ENCODE measurements around the gene ZSWIM6.

- no peak for TF ChIP-seq POLR2AphosphoS5 (IDR thresholded peaks at IDR 0.05; ENCODE audit: borderline replicate concordance, low read depth, low read length)
- no peak for TF ChIP-seq EZH2 (IDR thresholded peaks at IDR 0.05)
Measured at GRCh38 chr5:61402244-61402823, 70.3 kb downstream of the ZSWIM6 start.

Measured in SK-N-MC (cell line).